Thyroid gland (tissue), 4 donors: ENCODE measurements around the gene NT5C.

Experiments
- POLR2A ChIP-seq, 2 donors: fragments of 450-650 bp; IDR thresholded peaks; one replicate each; pipeline ENCODE4 v1.6.1; 2017; ENCODE audit warnings: antibody characterized with exemption in 2 of 2, mild to moderate bottlenecking in 2 of 2, moderate library complexity in 1 of 2
- TF ChIP-seq, protein P1 (sequence below), 6 experiments: fragments of 200-600 bp in 3 of 6; fragments of 450-650 bp in 3 of 6; sonication (generic) in 3 of 6; IDR thresholded peaks; one replicate each; pipeline ENCODE4 v1.5.1; 2016 to 2019; ENCODE audit warnings: antibody characterized with exemption in 6 of 6, mild to moderate bottlenecking in 2 of 6, inconsistent platforms in 1 of 6, moderate library complexity in 1 of 6

DNA sequence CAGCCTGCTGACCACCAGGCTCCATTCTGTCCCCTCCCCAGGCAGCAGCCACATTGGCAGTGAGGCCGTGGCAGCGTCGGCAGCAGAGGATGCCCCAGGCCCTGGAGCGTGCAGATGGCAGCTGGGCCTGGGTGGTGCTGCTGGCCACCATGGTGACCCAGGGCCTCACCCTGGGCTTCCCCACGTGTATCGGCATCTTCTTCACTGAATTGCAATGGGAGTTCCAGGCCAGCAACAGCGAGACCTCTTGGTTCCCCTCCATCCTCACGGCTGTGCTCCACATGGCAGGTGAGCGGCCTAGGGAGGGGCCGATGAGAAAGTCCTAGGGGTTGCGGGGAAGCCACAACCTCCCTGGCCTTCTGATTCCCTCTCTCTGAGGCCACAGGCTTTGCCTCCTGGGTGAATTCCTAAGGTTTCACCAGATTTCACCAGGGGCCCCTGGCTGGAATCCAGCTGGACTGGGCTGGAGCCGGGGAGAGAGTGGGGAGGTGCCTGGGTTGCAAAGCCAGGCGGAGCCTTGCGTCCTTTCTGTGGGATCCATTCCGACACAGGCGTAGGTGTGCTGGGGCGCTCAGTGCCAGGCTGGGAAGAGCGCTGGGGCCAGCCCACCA lies 37.9 kb downstream of the NT5C start:
- TF ChIP-seq, protein P1, sequence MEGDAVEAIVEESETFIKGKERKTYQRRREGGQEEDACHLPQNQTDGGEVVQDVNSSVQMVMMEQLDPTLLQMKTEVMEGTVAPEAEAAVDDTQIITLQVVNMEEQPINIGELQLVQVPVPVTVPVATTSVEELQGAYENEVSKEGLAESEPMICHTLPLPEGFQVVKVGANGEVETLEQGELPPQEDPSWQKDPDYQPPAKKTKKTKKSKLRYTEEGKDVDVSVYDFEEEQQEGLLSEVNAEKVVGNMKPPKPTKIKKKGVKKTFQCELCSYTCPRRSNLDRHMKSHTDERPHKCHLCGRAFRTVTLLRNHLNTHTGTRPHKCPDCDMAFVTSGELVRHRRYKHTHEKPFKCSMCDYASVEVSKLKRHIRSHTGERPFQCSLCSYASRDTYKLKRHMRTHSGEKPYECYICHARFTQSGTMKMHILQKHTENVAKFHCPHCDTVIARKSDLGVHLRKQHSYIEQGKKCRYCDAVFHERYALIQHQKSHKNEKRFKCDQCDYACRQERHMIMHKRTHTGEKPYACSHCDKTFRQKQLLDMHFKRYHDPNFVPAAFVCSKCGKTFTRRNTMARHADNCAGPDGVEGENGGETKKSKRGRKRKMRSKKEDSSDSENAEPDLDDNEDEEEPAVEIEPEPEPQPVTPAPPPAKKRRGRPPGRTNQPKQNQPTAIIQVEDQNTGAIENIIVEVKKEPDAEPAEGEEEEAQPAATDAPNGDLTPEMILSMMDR (IDR thresholded peaks at IDR 0.05), result no peak
- TF ChIP-seq POLR2A (IDR thresholded peaks at IDR 0.05), result no peak
